ENCODE measurements around the gene LAMP1.
"Not testable (repeated sequence)": the region's sequence is repeated elsewhere in the genome, so short reads cannot be mapped to it uniquely, and the experiment has no call there.

Gene LAMP1

GRCh38 chr13:113358653-113359190, 61.7 kb downstream of the LAMP1 start:
- no peak for DNase-seq

GRCh38 chr13:113359571-113359970, 62.5 kb downstream of the LAMP1 start:
- no peak for DNase-seq

GRCh38 chr13:113360446-113360845, 63.4 kb downstream of the LAMP1 start:
- no peak for DNase-seq

GRCh38 chr13:113361406-113361805, 64.4 kb downstream of the LAMP1 start:
- no peak for DNase-seq

- DNase-seq: no peak
Observed at GRCh38 chr13:113364311-113364889, 67.4 kb downstream of the LAMP1 start.

GRCh38 chr13:113364901-113365582, 68.0 kb downstream of the LAMP1 start:
- no peak for DNase-seq

- DNase-seq: no peak
Observed at GRCh38 chr13:113365583-113365970, 68.5 kb downstream of the LAMP1 start.

GRCh38 chr13:113365971-113366588, 69.0 kb downstream of the LAMP1 start:
- DNase-seq: no peak

GRCh38 chr13:113367020-113367560, 70.1 kb downstream of the LAMP1 start:
- no peak for DNase-seq

GRCh38 chr13:113367771-113368170, 70.7 kb downstream of the LAMP1 start:
- no peak for DNase-seq

GRCh38 chr13:113368353-113368752, 71.3 kb downstream of the LAMP1 start:
- not testable (repeated sequence) for DNase-seq

- no peak for DNase-seq
Observed at GRCh38 chr13:113369189-113369588, 72.2 kb downstream of the LAMP1 start.

- no peak for DNase-seq
Observed at GRCh38 chr13:113369881-113370280, 72.8 kb downstream of the LAMP1 start.

GRCh38 chr13:113371061-113371460, 74.0 kb downstream of the LAMP1 start:
- no peak for DNase-seq

GRCh38 chr13:113371701-113372100, 74.7 kb downstream of the LAMP1 start:
- not testable (repeated sequence) for DNase-seq
